ENCODE results near the gene RPL19.

DNA sequence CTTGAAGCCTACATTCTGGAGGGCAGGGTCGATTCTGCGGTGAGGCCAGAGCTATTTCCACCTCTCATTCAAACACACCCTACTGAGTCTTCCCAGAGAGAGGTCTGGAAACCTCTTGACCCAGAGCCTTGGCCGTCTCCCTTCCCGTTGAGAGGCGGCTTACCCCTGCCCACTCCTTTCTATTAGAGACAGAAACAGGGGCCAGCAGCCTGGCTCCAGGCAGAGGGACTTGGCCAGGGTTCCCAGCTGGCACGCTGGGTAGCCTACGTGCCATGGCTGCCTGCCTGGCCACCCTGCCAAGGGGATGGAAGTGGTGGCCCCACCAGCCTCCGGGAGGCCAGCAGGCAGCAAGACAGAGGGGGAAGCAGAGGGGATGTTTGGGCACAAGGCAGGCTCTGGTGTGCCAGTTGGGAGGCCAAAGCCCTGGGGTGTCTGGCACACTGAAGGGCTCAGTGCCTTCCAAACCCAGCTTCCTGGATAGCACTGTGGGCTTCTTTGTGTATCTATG lies 19.6 kb downstream of the RPL19 start:
- no peak for TF ChIP-seq POLR2A (IDR thresholded peaks at IDR 0.05; ENCODE audit: low read depth, low read length)
- TF ChIP-seq POLR2AphosphoS5 (IDR thresholded peaks at IDR 0.05; ENCODE audit: low read depth, low read length): no peak

All from GM12891 (cell line).